PFSK-1 (cell line): Measurements from ENCODE around the gene SAMD10.
A peak's percentile ranks its signal among the peaks of the same experiment; 100 is the strongest.

Experiments used
- FOXP2 ChIP-seq: optimal IDR thresholded peaks from 2 replicates; pipeline ENCODE3; 2011; ENCODE audit warnings: borderline replicate concordance, control low read depth, inconsistent platforms; ENCODE audit not compliant: insufficient read depth; ENCODE audit errors: extremely low read length, extremely low read depth
- POLR2AphosphoS5 ChIP-seq: IDR thresholded peaks from 2 replicates; pipeline ENCODE4 v1.6.1; 2012; ENCODE audit warnings: low read depth, mild to moderate bottlenecking, control low read depth, low read length, moderate library complexity
- REST ChIP-seq, 2 experiments: IDR thresholded peaks; 2 replicates each; pipeline versions ENCODE4 v1.6.1 to v1.8.0; 2011 to 2012; ENCODE audit warnings: low read depth in 2 of 2, low read length in 2 of 2, control low read depth in 1 of 2, inconsistent platforms in 1 of 2, mild to moderate bottlenecking in 1 of 2, moderate library complexity in 1 of 2; ENCODE audit not compliant: insufficient read depth in 1 of 2
- SIN3A ChIP-seq: IDR thresholded peaks from 2 replicates; pipeline ENCODE4 v1.6.1; 2012; ENCODE audit warnings: mild to moderate bottlenecking, low read length, moderate library complexity, borderline replicate concordance; ENCODE audit not compliant: insufficient read depth
- TAF1 ChIP-seq: IDR thresholded peaks from 2 replicates; pipeline ENCODE4 v1.6.1; 2012; ENCODE audit warnings: low read length, control low read depth, borderline replicate concordance; ENCODE audit not compliant: insufficient read depth

The SAMD10 gene

GRCh38 chr20:63942250-63942951 lies 37.0 kb downstream of the SAMD10 start:
- TF ChIP-seq TAF1 (no peak), SIN3A (peak; percentile 19; the same call in 1 of the 2 replicates)

- TF ChIP-seq SIN3A (no peak), REST (IDR thresholded peaks at IDR 0.05; ENCODE audit: insufficient read depth in 1 of 2, low read depth in 2 of 2, low read length in 2 of 2) (no peak), POLR2AphosphoS5 (no peak; the same call in 1 of the 2 replicates), FOXP2 (peak; percentile 77), TAF1 (no peak)
Observed at GRCh38 chr20:63941282-63942081, 38.0 kb downstream of the SAMD10 start.

- TF ChIP-seq FOXP2 = no peak
- TF ChIP-seq REST (IDR thresholded peaks at IDR 0.05; ENCODE audit: insufficient read depth in 1 of 2, low read depth in 2 of 2, low read length in 2 of 2) = no peak
- no peak for TF ChIP-seq POLR2AphosphoS5
- TF ChIP-seq SIN3A = no peak
- TF ChIP-seq TAF1 = no peak
Observed at GRCh38 chr20:63940472-63941266, 38.8 kb downstream of the SAMD10 start.

GRCh38 chr20:63940071-63940471 lies 39.4 kb downstream of the SAMD10 start:
- TF ChIP-seq FOXP2 (no peak), REST (IDR thresholded peaks at IDR 0.05; ENCODE audit: insufficient read depth in 1 of 2, low read depth in 2 of 2, low read length in 2 of 2) (no peak), POLR2AphosphoS5 (no peak)

- no peak for TF ChIP-seq FOXP2
- TF ChIP-seq TAF1 = no peak
- TF ChIP-seq POLR2AphosphoS5 = no peak
- TF ChIP-seq REST (IDR thresholded peaks at IDR 0.05; ENCODE audit: insufficient read depth in 1 of 2, low read depth in 2 of 2, low read length in 2 of 2) = no peak
Observed at GRCh38 chr20:63939061-63939935, 40.1 kb downstream of the SAMD10 start.
